ENCODE measurements around the gene SPP1.
"Not testable (repeated sequence)": the region's sequence is repeated elsewhere in the genome, so short reads cannot be mapped to it uniquely, and the experiment has no call there.

SPP1 gene
- total RNA-seq: 0 to 0.21 (median 0) reads per million in 3 experiments

GRCh38 chr4:87975466-87975865 lies at the start of gene SPP1:
Gene SPP1 (plus strand): TSS chr4:87975714. CDS start chr4:87976896, 1,182 bp downstream.
- peak; percentile 2 for DNase-seq

- no peak for DNase-seq
Observed at GRCh38 chr4:87926554-87927098, 48.9 kb upstream of the SPP1 start.

- DNase-seq: no peak
Observed at GRCh38 chr4:87930629-87931028, 44.9 kb upstream of the SPP1 start.

- no peak for DNase-seq
Observed at GRCh38 chr4:87931932-87932331, 43.6 kb upstream of the SPP1 start.

- no peak for DNase-seq
Observed at GRCh38 chr4:87932718-87933141, 42.8 kb upstream of the SPP1 start.

- no peak for DNase-seq
Observed at GRCh38 chr4:87933337-87933736, 42.2 kb upstream of the SPP1 start.

- no peak for DNase-seq
Observed at GRCh38 chr4:87934157-87934704, 41.3 kb upstream of the SPP1 start.

- no peak for DNase-seq
Observed at GRCh38 chr4:87934973-87935372, 40.5 kb upstream of the SPP1 start.

- not testable (repeated sequence) for DNase-seq
Observed at GRCh38 chr4:87935954-87936353, 39.6 kb upstream of the SPP1 start.

GRCh38 chr4:87937523-87937922 lies 38.0 kb upstream of the SPP1 start:
- no peak for DNase-seq

- no peak for DNase-seq
Observed at GRCh38 chr4:87938746-87939145, 36.8 kb upstream of the SPP1 start.

GRCh38 chr4:87939978-87940690 lies 35.4 kb upstream of the SPP1 start:
- no peak for DNase-seq

- DNase-seq: not testable (repeated sequence)
Observed at GRCh38 chr4:87940809-87941208, 34.7 kb upstream of the SPP1 start.

- no peak for DNase-seq
Observed at GRCh38 chr4:87941537-87942392, 33.7 kb upstream of the SPP1 start.

GRCh38 chr4:87943660-87944149 lies 31.8 kb upstream of the SPP1 start:
- DNase-seq: no peak

- no peak for DNase-seq
Observed at GRCh38 chr4:87944967-87945366, 30.5 kb upstream of the SPP1 start.

- DNase-seq: no peak
Observed at GRCh38 chr4:87946766-87947165, 28.7 kb upstream of the SPP1 start.

GRCh38 chr4:87947381-87948160 lies 27.9 kb upstream of the SPP1 start:
- DNase-seq: no peak

- DNase-seq: no peak
Observed at GRCh38 chr4:87949961-87950360, 25.6 kb upstream of the SPP1 start.

GRCh38 chr4:87950493-87950892 lies 25.0 kb upstream of the SPP1 start:
- no peak for DNase-seq

- no peak for DNase-seq
Observed at GRCh38 chr4:87950936-87951511, 24.5 kb upstream of the SPP1 start.

GRCh38 chr4:87953826-87954225 lies 21.7 kb upstream of the SPP1 start:
- DNase-seq: no peak

All from central memory CD4-positive, alpha-beta T cell (primary cell).